ENCODE results near the gene ARMCX4. TPM values are rescaled to one million over a fixed set of nuclear protein-coding genes. Genes with fewer than 3 reads are reported as not detected.
"Not testable (repeated sequence)": the region's sequence is repeated elsewhere in the genome, so short reads cannot be mapped to it uniquely, and the experiment has no call there.

ARMCX4 gene
- total and polyA plus RNA-seq, 8 donors, result 11.5 to 33.9 (median 31.2) TPM

- Histone ChIP-seq H3K4me3 (no peak overlapping the region), H3K9me3 (no peaks in the 10 kb centered on the region), H3K27me3 (no peaks in the 10 kb centered on the region), H3K36me3 (no peaks in the 10 kb centered on the region), H3K27ac (no peak overlapping the region), H3K4me1 (no peaks in the 10 kb centered on the region)
- intact Hi-C loops (cut with DNase I), result no loop called here
- ATAC-seq (no peak), DNase-seq (no peak)
- TF ChIP-seq, protein P1, sequence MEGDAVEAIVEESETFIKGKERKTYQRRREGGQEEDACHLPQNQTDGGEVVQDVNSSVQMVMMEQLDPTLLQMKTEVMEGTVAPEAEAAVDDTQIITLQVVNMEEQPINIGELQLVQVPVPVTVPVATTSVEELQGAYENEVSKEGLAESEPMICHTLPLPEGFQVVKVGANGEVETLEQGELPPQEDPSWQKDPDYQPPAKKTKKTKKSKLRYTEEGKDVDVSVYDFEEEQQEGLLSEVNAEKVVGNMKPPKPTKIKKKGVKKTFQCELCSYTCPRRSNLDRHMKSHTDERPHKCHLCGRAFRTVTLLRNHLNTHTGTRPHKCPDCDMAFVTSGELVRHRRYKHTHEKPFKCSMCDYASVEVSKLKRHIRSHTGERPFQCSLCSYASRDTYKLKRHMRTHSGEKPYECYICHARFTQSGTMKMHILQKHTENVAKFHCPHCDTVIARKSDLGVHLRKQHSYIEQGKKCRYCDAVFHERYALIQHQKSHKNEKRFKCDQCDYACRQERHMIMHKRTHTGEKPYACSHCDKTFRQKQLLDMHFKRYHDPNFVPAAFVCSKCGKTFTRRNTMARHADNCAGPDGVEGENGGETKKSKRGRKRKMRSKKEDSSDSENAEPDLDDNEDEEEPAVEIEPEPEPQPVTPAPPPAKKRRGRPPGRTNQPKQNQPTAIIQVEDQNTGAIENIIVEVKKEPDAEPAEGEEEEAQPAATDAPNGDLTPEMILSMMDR (IDR thresholded peaks at IDR 0.05), result no peak
Observed at GRCh38 chrX:101493225-101493624, 8.0 kb downstream of the ARMCX4 start.

- intact Hi-C loops (cut with DNase I); H3K27me3 ChIP-seq; DNase-seq; H3K9me3 ChIP-seq; H3K4me3 ChIP-seq; H3K36me3 ChIP-seq; H3K27ac ChIP-seq; H3K4me1 ChIP-seq; ATAC-seq: not testable (repeated sequence)
Observed at GRCh38 chrX:101502929-101503328, 17.7 kb downstream of the ARMCX4 start.

DNA sequence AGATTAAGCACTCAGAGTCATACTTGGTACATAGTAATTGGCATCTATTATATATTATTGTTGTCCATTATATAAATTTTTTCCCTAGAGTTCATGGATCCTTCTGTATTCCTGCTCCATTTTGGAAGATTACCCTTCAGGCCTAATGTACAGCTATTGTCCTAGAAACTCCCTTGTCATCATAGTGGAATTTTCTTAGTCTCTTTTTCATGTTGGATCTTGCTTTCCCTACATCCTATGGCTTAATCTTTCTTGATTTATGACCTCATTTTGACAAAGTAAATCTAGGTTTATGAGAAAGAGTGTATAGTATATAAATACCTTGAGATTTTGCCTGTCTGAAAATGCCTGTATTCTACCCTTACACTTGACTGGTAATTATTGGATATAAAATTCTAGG is 22.1 kb downstream of the ARMCX4 start:
- H3K27ac ChIP-seq, result no peak overlapping the region
- DNase-seq (no peak), ATAC-seq (no peak)
- TF ChIP-seq, protein P1 (IDR thresholded peaks at IDR 0.05), result no peak
- no peaks in the 10 kb centered on the region for H3K27me3 ChIP-seq
- H3K9me3 ChIP-seq, result no peaks in the 10 kb centered on the region
- no peaks in the 10 kb centered on the region for H3K4me1 ChIP-seq
- no peak overlapping the region for H3K4me3 ChIP-seq
- intact Hi-C loops (cut with DNase I), result no loop called here
- no peaks in the 10 kb centered on the region for H3K36me3 ChIP-seq

GRCh38 chrX:101507986-101508385 is 22.7 kb downstream of the ARMCX4 start:
- TF ChIP-seq, protein P1 (IDR thresholded peaks at IDR 0.05), result no peak
- H3K27me3 ChIP-seq, result no peaks in the 10 kb centered on the region
- intact Hi-C loops (cut with DNase I), result no loop called here
- DNase-seq (no peak), ATAC-seq (no peak)
- no peaks in the 10 kb centered on the region for H3K36me3 ChIP-seq
- no peak overlapping the region for H3K27ac ChIP-seq
- H3K9me3 ChIP-seq, result no peaks in the 10 kb centered on the region
- H3K4me3 ChIP-seq, result no peak overlapping the region
- H3K4me1 ChIP-seq, result no peaks in the 10 kb centered on the region

DNA sequence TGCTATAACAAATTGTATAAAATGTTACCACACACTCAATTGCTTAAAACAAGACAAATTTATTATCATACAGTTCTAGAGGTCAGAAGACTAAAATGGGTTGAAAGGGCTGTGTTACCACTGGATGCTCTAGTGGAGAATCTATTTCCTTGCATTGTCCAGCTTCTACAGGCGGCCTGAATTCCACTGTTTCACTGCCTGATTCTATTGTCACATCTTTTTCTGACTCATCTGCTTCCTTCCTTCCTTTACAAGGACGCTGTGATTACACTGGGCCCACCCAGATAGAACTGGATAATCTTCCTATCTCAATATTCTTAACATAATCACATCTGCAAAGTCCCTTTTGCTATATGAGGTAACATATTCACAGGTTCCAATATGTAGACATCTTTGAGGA is 45.7 kb downstream of the ARMCX4 start:
- no peaks in the 10 kb centered on the region for H3K9me3 ChIP-seq
- no peak overlapping the region for H3K4me3 ChIP-seq
- H3K27me3 ChIP-seq, result no peaks in the 10 kb centered on the region
- H3K4me1 ChIP-seq, result no peaks in the 10 kb centered on the region
- intact Hi-C loops (cut with DNase I), result no loop called here
- ATAC-seq, result no peak
- no peak for DNase-seq
- TF ChIP-seq, protein P1 (IDR thresholded peaks at IDR 0.05), result no peak
- no peak overlapping the region for H3K27ac ChIP-seq
- no peaks in the 10 kb centered on the region for H3K36me3 ChIP-seq

Other genes starting within 250 kb of the ARMCX4 start
- not detected for gene TAF7L, start 194.1 kb upstream of the ARMCX4 start, total RNA-seq
- gene TAF7L, start 194.1 kb upstream of the ARMCX4 start, polyA plus RNA-seq (ENCODE audit: insufficient read length in 6 of 6), result under 1 TPM; 0.25 to 0.89 (median 0.39) TPM
- gene TIMM8A, start 136.7 kb upstream of the ARMCX4 start, total RNA-seq, result 10 to 100 TPM; 10.2 to 15.5 TPM
- 10 to 100 TPM; 13.9 to 16.5 (median 15.2) TPM for gene TIMM8A, start 136.7 kb upstream of the ARMCX4 start, polyA plus RNA-seq (ENCODE audit: insufficient read length in 6 of 6)
- gene BTK, start 99.3 kb upstream of the ARMCX4 start, total RNA-seq, result 10 to 100 TPM; 17.9 to 26.6 TPM
- 1 to 10 TPM; 4.2 to 6.4 (median 4.5) TPM for gene BTK, start 99.3 kb upstream of the ARMCX4 start, polyA plus RNA-seq (ENCODE audit: insufficient read length in 6 of 6)
- gene RPL36A, start 94.4 kb upstream of the ARMCX4 start, total RNA-seq, result 100 to 1,000 TPM; 127 to 169 TPM
- gene RPL36A, start 94.4 kb upstream of the ARMCX4 start, polyA plus RNA-seq (ENCODE audit: insufficient read length in 6 of 6), result 1,000 to 10,000 TPM; 1,057 to 1,743 (median 1,517) TPM
- 10 to 100 TPM; 30.1 to 57.7 TPM for gene GLA, start 77.5 kb upstream of the ARMCX4 start, total RNA-seq
- 10 to 100 TPM; 26.2 to 30.7 (median 27.8) TPM for gene GLA, start 77.5 kb upstream of the ARMCX4 start, polyA plus RNA-seq (ENCODE audit: insufficient read length in 6 of 6)
- gene HNRNPH2, start 77.2 kb upstream of the ARMCX4 start, total RNA-seq, result 10 to 100 TPM; 66.2 to 71.5 TPM
- gene HNRNPH2, start 77.2 kb upstream of the ARMCX4 start, polyA plus RNA-seq (ENCODE audit: insufficient read length in 6 of 6), result 100 to 1,000 TPM in 4 of 6 donors, 10 to 100 TPM in 2; 86.0 to 107 (median 101) TPM
- 10 to 100 TPM; 24.7 to 25.1 TPM for gene ARMCX1, start 65.1 kb downstream of the ARMCX4 start, total RNA-seq
- gene ARMCX1, start 65.1 kb downstream of the ARMCX4 start, polyA plus RNA-seq (ENCODE audit: insufficient read length in 6 of 6), result 10 to 100 TPM; 53.4 to 63.6 (median 55.8) TPM
- gene ARMCX6, start 132.5 kb downstream of the ARMCX4 start, total RNA-seq, result 10 to 100 TPM; 44.7 to 52.3 TPM
- gene ARMCX6, start 132.5 kb downstream of the ARMCX4 start, polyA plus RNA-seq (ENCODE audit: insufficient read length in 6 of 6), result 100 to 1,000 TPM in 3 of 6 donors, 10 to 100 TPM in 3; 82.7 to 106 (median 101) TPM
- gene ARMCX3, start 137.7 kb downstream of the ARMCX4 start, total RNA-seq, result 10 to 100 TPM; 54.8 to 71.9 TPM
- 100 to 1,000 TPM in 5 of 6 donors, 10 to 100 TPM in 1; 97.1 to 114 (median 109) TPM for gene ARMCX3, start 137.7 kb downstream of the ARMCX4 start, polyA plus RNA-seq (ENCODE audit: insufficient read length in 6 of 6)
- 10 to 100 TPM; 47.0 to 53.5 TPM for gene ARMCX2, start 174.4 kb downstream of the ARMCX4 start, total RNA-seq
- 100 to 1,000 TPM in 5 of 6 donors, 10 to 100 TPM in 1; 98.2 to 133 (median 105) TPM for gene ARMCX2, start 174.4 kb downstream of the ARMCX4 start, polyA plus RNA-seq (ENCODE audit: insufficient read length in 6 of 6)